GM11168 (cell line): ENCODE results near the gene CNGA4.

Experiments
- in situ Hi-C: fragments of 300-500 bp; cut with MboI; formaldehyde crosslinking; loops from one replicate; pipeline ENCODE4 v1.12.0; 2022; ENCODE audit warnings: low sequenced_read_pairs; ENCODE audit not compliant: unreplicated experiment

Gene CNGA4

DNA sequence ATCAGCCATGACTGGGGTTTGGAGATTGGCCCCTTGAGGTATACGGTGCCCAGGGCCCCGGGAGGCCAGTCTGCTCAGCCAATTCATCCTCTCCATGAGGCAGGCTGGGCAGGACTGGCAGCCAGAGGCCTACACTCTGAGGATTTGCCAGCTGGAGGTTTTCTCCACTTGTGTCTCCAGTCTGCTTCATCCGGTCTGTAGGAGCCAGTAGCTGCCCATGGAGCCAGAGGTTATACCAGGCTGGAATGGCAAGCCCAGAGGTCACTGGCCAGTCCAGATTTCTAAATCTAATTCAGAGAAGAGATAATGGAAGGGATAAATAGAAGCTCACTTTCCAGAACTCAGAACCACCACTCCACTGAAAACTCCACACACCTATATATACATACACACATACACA is 14.5 kb upstream of the CNGA4 start:
- in situ Hi-C loops, result no loop called here

DNA sequence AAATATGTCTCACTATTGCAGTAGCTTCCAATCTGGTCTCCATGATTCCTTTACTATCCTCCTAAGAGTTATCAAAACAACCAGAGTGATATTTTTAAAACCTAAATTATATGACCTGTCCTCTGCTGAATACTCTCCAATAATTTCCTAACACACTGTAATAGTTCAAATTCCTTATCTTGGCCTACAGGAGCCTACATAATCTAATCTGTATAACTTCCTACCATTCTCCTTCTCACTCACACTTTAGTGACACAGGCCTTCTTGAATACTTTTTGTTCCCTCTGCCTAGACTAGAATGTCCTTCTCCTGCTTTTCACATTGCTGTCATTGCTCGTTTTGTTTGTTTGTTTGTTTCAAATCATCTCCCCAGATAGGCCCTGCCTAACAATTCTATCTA is 13.9 kb upstream of the CNGA4 start:
- in situ Hi-C loops, result no loop called here

DNA sequence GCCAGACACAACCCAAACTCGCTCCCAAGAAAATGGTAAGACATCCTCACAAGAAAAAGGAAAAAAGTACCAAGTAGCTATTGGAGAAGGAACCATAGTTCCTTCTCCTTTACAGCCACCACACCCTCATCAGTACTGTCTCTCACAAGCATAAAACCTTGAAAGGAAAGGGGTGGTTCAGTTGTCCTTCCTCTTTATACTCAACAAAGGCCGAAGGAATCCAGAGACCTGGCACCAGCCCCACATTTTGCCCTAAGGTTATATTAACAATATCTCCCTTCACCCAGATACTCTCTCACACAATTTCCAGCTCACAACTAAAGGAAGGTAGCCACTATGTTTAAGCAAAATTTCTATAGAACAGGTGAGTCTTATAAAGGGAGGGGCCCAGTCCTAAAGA is 13.0 kb upstream of the CNGA4 start:
- in situ Hi-C loops, result no loop called here

DNA sequence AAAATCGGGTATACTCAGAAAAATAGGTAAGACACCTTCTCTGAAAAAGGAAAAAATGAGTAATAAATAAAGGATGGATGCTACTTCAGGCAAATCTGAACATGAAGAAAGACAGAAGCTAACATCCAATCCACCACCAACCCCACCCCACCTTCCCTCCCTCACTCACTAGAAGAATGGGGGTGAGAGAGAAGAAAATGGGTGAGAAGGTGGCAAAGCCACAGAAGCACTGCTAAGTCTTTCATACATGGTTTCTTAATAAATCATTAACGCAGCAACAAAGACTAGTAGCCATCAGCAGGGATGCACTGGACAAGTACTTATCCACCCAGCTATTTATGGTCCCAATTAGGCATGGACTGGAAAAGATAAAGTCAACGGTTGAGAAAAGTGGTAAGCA is 10.4 kb upstream of the CNGA4 start:
- in situ Hi-C loops, result no loop called here

DNA sequence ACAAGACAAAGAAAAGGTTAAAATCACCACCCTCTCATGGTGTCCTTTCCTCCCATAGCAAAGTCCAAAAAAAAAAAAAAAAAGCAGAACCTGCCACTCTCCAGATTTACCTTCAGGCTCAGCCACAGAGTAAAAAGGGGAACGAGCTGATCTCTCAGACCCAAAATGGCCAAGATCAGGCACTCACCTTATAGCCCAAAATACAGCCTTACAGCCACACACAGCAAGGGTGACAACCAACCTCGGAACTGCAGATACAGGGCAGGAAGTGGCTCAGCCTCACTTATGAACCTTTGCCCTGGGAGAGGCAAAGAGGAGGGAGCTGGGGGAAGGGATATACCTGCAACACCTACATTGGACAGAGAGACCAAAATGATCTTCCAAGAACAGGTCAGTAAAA is 9.0 kb upstream of the CNGA4 start:
- in situ Hi-C loops, result no loop called here

DNA sequence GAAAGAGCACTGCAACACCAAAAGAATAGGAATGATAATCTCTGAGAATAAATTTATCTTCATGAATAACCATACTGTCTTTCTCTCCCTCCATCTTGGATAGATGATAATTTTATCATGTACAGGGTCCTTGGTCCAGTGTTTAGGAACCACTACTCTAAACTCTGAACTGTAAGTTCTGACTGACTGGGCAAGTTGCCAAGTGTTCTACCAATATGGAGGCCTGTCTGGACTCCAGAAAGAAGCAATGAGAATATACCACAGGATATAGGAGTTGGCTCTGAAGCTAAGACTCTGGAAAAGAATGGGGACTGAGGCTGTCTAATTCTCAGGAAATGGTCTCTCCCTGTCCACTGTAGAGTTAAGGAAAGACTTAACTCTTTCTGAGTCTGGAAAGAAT is 6.0 kb upstream of the CNGA4 start:
- in situ Hi-C loops, result no loop called here

DNA sequence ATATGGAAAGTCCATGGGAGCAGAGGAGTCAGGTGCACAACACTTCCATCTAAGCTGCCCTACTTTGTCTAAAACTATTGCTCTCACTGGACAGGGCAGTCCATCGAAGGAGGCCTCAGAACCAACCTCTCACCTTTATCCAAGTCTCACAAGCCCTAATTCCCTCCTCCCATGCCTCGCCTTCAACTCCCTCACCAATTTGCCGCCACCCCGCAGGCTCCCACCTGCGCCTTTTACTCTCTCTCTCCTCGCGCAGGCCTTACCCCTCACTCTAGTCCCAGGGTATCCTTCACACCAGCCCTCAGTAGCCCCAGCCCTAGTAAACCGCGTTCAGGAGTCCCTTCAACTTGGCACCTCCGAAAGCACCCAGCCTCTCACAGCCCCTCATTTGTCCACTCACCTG is 4.9 kb upstream of the CNGA4 start:
- in situ Hi-C loops, result no loop called here

DNA sequence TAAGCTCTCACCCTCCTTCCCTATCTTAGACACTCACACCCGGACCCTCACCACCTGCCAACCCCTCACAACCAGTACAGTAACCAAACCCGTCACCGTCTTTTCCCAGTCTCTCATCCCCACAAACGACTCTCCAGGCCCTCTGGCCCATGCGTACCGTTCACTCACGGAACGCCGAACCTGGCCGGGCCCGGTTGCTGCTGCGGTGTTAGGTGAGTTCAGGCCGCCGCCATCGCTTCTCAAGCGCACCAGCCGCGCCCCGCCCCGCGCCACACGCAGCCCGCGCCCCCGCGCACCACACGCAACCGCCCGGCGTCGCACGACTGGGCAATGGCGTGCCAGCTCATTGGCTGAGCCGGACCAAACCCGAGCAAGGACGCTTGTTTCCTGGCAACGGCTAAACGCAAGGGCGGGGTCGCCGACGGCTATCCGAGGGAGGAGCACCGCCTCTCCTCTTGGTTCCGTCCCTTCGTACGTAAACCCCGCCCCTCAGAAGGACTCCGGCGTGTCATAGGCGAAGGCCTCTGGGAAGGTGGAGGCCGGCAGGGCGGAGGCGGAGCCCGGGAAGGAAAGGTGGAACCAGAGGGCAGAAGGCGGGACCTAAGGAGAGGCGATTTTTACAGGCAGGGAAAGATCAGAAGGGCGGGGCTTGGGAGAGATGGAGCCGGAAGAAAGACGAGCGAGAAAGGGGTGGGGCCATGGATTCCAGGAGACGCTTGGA is 4.3 kb upstream of the CNGA4 start, which contains the start of gene FHIP1B:
Gene FHIP1B, minus strand, starts transcription at position 250 of the 721 bp plus-strand sequence. CDS start 10,120 bp downstream, outside the sequence.
- in situ Hi-C loops, result no loop called here

DNA sequence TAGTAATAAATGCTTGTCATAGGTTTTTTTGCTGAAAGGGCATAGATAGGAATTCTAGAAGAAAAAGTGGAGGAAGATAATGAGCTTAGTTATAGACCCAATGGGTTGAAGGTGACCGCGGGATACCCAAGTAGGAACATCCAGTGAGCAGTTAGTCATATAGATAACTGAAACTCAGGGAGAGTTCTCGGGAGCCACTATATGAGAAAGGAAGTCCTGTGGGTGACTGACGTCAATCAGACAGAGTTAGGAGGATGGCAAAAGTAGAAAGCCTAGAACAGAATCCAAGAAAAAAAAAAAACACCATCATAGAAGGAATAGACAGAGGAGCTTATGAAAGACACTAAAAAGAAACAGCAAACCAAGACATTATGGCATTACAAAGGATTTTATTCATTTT is 1.6 kb upstream of the CNGA4 start:
- in situ Hi-C loops, result no loop called here

DNA sequence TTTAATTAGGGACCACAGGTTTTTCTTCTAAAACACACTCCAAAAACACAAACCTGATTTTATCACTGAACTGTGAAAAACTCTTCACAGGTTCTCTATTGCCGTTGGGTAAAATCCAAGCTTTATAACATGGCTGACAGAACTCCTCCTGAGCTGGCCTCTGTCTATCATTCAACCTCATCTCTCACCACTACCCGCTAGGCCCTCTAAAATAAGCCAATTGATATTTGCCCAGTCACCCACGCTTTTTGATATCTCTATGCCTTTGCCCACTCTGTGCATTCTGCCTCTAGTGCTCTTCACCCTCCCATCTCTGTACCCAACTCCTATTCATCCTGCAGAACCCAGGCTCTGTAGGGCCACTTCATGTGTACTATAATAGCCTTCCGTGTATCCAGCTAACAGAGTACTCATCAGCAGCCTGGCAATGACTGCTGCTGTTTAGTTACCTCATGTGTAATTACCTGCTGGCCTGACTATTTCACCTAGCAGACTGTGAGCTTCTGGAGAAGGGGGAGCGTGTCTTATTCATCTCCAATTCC is 1.1 kb upstream of the CNGA4 start:
- in situ Hi-C loops, result no loop called here

DNA sequence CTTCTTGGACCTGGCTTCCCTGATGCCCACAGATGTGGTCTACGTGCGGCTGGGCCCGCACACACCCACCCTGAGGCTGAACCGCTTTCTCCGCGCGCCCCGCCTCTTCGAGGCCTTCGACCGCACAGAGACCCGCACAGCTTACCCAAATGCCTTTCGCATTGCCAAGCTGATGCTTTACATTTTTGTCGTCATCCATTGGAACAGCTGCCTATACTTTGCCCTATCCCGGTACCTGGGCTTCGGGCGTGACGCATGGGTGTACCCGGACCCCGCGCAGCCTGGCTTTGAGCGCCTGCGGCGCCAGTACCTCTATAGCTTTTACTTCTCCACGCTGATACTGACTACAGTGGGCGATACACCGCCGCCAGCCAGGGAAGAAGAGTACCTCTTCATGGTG is 1.2 kb downstream of the CNGA4 start:
- in situ Hi-C loops, result loop anchor here (10.0 kb wide), 2 partner anchors 55 to 115 kb away; no protein-coding TSS in a partner anchor

DNA sequence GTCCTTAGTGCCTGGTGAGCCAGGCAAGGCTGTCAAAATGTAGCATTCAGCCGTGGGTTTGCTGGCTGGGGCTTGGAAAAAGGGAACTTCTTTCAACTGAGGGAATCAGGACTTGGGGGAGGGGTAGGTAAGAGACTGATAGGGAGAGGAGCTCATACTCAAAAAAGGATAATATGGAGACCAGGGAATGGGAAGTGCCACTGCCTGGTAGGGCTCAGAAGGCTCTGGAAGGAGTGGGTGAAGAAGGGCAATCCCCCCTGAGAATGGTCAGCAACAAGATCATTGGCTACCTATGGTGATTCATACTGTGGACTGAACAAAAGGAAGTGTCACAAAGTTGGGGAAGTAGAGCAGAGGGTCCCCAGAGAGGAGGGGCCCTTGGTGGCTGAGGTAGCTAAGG is 1.9 kb downstream of the CNGA4 start:
- in situ Hi-C loops, result loop anchor here (10.0 kb wide), 2 partner anchors 54 to 114 kb away; no protein-coding TSS in a partner anchor

DNA sequence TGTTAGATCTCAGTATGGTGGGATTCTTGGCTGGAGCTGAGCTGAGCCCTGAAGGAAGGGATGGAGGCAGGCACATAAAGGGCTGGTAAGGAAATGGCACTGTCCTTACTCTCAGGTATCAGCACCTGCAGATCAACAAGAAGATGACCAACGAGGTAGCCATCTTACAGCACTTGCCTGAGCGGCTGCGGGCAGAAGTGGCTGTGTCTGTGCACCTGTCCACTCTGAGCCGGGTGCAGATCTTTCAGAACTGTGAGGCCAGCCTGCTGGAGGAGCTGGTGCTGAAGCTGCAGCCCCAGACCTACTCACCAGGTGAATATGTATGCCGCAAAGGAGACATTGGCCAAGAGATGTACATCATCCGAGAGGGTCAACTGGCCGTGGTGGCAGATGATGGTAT is 2.4 kb downstream of the CNGA4 start:
- in situ Hi-C loops, result loop anchor here (10.0 kb wide), 2 partner anchors 53 to 113 kb away; no protein-coding TSS in a partner anchor

DNA sequence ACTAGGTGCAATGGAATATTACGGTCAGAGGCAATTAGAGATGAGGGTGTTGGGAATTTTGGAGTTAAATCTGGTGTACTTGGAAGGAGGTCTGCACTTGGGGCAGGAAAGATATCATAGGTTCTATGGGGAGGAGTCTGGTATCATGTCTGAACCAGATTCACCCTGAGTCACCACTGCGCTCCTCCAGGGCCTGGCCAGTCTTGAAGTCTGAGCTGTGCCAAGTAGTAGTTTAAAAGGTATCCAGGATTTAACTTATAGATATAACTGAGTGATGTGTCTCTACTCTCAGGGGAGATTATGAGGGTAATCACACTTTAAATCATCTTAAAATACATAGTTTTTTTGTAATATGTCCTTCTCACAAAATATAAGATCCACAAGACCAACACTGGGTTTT is 6.6 kb downstream of the CNGA4 start:
- in situ Hi-C loops, result loop anchor here (10.0 kb wide), 2 partner anchors 49 to 109 kb away; no protein-coding TSS in a partner anchor

DNA sequence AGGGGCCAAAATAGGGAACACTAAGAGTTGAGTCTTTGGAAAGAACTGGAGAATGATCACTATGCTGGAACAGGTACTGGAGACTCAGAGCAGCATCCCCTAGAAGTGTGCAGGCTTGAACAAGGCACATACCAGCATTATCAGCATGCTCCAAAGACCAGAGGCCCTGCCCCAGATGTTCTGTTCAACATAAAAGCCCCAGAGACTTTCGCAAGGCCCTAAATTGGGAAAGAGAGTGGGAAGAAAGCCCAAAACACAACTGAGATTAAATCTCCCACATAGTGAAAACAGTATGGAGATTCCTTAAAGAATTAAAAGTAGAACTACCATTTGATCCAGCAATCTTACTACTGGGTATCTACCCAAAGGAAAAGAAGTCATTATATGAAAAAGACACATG is 9.4 kb downstream of the CNGA4 start:
- in situ Hi-C loops, result loop anchor here (10.0 kb wide), 2 partner anchors 47 to 107 kb away; no protein-coding TSS in a partner anchor

DNA sequence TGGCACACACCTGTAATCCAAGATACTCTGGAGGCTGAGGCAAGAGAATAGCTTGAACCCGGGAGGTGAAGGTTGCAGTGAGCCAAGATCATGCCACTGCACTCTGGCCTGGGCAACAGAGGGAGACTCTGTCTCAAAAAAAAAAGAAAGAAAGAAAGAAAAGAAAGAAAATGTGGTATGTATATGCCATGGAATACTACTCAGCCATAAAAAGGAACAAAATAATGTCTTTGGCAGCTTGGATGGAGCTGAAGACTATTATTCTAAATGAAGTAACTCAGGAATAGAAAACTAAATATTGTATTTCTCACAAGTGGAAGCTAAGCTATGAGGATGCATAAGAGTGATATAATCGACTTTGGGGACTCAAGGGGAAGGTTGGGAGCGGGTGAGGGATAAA is 10.0 kb downstream of the CNGA4 start:
- in situ Hi-C loops, result loop anchor here (10.0 kb wide), 2 partner anchors 46 to 106 kb away; no protein-coding TSS in a partner anchor

DNA sequence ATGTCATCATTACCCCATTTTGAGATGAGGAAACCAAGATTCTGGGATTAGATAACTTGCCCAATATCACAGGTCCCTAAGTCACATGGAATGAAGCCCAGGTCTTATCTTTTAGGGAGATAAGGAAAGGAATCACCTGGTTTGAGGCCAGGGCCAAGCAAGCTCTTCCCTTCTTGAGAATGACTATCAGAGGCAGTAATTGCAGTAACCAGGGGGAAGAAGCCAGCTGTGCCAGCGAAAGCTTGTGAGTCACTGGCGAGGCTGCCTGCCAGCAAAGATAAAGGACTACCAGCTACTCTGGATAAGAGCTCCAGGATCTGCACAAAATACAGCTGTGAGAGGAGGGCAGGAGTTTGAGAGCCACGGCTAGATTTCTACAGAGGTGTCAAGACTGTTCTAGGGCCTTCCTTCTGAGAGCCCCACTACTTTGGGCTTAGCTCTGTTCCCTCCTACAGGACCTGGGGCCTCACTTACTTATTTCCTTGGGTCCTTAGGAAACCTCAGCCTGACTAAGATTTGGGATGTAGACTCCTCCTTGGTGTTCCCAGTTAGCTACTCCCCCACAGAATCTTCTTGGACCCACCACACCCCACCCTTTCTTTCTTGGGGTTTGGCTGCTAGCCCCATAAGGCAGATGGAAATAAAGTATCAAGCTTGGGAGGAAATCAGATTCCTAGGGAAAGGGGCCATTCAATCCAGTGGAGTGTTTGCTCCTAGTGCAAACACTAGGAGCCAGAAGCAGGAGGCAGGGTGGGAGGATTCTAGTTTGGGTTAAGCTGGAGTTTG is 11.1 kb downstream of the CNGA4 start:
- in situ Hi-C loops, result loop anchor here (10.0 kb wide), 2 partner anchors 45 to 105 kb away; no protein-coding TSS in a partner anchor

DNA sequence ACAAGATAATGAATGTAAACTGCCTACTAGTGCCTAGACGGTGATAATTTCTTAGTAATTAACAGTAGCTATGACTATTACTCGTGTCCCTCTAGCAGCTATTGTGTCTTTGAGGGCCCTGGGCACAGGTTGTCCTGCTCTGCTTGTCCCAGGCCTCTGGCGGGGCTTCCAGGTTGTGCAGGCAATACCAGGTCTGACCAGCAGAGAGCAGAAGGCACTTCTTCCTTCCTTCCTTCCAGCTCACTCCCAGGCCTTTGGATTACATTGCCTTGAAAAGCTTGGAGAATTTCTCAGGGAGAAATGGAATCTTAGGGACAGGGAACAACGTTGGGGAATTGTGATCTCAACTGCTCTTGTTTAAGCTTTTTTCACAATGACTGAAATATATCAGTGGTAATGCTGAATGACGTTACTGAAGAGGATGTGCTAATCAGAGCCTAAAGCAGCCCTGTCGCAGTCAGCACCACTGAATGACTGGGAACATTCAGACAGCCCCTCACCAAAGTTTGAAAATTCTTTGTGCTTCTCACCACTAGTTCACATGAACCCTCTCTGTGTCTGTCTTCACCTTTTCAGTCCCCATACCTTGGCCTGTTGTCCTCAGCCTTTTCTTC is 12.3 kb downstream of the CNGA4 start:
- in situ Hi-C loops, result no loop called here

DNA sequence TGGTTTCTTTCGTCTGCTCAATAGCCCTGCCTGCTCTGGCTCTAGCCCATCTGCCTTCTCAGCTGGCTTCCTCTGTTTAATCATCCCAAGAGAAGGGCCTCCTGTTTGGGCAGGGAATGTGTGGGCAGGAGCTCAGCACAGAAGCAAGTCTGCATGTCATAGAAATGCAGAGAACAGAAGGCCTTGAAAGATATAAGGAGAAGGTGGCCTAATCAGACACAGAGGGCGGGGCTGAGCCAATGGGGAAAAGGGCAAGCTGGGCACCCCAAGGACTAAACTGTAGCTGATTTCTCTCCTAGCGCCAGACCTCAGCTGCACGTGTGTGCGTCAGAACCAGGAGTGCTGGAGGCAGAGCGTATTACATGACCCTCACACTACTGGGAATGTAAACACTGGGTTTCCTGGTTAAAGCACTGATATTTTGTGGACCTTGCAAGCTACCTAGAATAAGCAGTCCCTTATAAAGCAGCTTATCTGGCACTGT is 13.1 kb downstream of the CNGA4 start:
- in situ Hi-C loops, result no loop called here

DNA sequence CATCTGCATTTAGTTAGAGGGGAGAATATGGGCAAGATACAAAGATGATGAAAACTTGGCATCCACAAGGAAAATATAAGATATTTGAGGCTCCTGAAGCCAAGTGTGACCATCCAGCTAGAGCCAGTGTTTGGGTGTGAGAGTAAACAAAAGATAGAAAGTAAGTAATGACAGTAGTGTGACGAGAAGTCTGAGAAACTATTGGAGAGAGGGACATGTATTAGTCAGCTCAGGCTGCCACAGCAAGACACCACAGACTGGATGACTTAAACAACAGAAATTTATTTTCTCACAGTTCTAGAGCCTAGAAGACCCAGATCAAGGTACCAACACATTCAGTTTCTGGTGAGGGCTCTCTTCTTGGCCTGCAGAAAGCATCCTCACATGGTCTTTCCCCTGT is 14.3 kb downstream of the CNGA4 start:
- in situ Hi-C loops, result no loop called here
